ENCODE results near the gene ABCA2.

- TF ChIP-seq, protein P1, sequence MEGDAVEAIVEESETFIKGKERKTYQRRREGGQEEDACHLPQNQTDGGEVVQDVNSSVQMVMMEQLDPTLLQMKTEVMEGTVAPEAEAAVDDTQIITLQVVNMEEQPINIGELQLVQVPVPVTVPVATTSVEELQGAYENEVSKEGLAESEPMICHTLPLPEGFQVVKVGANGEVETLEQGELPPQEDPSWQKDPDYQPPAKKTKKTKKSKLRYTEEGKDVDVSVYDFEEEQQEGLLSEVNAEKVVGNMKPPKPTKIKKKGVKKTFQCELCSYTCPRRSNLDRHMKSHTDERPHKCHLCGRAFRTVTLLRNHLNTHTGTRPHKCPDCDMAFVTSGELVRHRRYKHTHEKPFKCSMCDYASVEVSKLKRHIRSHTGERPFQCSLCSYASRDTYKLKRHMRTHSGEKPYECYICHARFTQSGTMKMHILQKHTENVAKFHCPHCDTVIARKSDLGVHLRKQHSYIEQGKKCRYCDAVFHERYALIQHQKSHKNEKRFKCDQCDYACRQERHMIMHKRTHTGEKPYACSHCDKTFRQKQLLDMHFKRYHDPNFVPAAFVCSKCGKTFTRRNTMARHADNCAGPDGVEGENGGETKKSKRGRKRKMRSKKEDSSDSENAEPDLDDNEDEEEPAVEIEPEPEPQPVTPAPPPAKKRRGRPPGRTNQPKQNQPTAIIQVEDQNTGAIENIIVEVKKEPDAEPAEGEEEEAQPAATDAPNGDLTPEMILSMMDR (conservative IDR thresholded peaks at IDR 0.05; ENCODE audit: low read length), result no peak
- TF ChIP-seq EZH2phosphoT487 (IDR thresholded peaks at IDR 0.05; ENCODE audit: borderline replicate concordance), result no peak
These were observed 35.4 kb upstream of the ABCA2 start for GRCh38 chr9:137063311-137064026.
